Mesothelial cell of epicardium (in vitro differentiated cells): ENCODE measurements around the gene ZNF664. TPM values are rescaled to one million over a fixed set of nuclear protein-coding genes. Genes with fewer than 3 reads are reported as not detected.
A peak's percentile ranks its signal among the peaks of the same experiment; 100 is the strongest.

Experiments
- DNase-seq, 2 experiments: peaks; one replicate each; pipeline ENCODE4 v3.0.0; 2021; ENCODE audit warnings: low spot score in 2 of 2; ENCODE audit not compliant: unreplicated experiment in 2 of 2
- H3K27ac Mint-ChIP-seq: 2 replicates; pipeline ENCODE4 v1.8.0; 2021; ENCODE audit warnings: mixed read lengths
- H3K27me3 Mint-ChIP-seq: 2 replicates; pipeline ENCODE4 v1.8.0; 2021; ENCODE audit warnings: low read depth, mixed read lengths
- H3K36me3 Mint-ChIP-seq: 2 replicates; pipeline ENCODE4 v1.8.0; 2021; ENCODE audit warnings: mixed read lengths
- H3K4me1 Mint-ChIP-seq: 2 replicates; pipeline ENCODE4 v1.8.0; 2021; ENCODE audit warnings: mixed read lengths
- H3K4me3 Mint-ChIP-seq: 2 replicates; pipeline ENCODE4 v1.8.0; 2021; ENCODE audit warnings: mild to moderate bottlenecking, moderate library complexity, mixed read lengths
- H3K9me3 Mint-ChIP-seq: 2 replicates; pipeline ENCODE4 v1.8.0; 2021; ENCODE audit warnings: mixed read lengths
- CTCF ChIP-seq: fragments of 200-600 bp; sonication (generic); IDR thresholded peaks from one replicate; pipeline ENCODE4 v1.5.0; 2021; ENCODE audit warnings: antibody characterized with exemption; ENCODE audit not compliant: unreplicated experiment
- total RNA-seq: library from RNA; stranded (reverse); gene quantifications from 3 replicates; pipeline ENCODE4 v1.2.1, GENCODE V29; 2021

ZNF664 gene
- total RNA-seq, 1 donor from 2014 or later, result 112 TPM

- Mint-ChIP-seq H3K36me3 (peaks cover 9% of the 10 kb centered on the region), H3K27me3 (no peaks in the 10 kb centered on the region), H3K4me3 (no peak overlapping the region), H3K27ac (no peak overlapping the region), H3K9me3 (no peaks in the 10 kb centered on the region), H3K4me1 (peaks cover 55% of the 10 kb centered on the region)
- no peak for TF ChIP-seq CTCF
- no peak for DNase-seq
Observed at GRCh38 chr12:123989753-123990152, 16.7 kb downstream of the ZNF664 start.

GRCh38 chr12:123990511-123990910 lies 17.5 kb downstream of the ZNF664 start:
- Mint-ChIP-seq H3K9me3 (no peaks in the 10 kb centered on the region), H3K4me1 (peaks cover 57% of the 10 kb centered on the region), H3K27ac (peak overlapping the region; percentile 67), H3K36me3 (peaks cover 9% of the 10 kb centered on the region), H3K27me3 (no peaks in the 10 kb centered on the region), H3K4me3 (no peak overlapping the region)
- no peak for DNase-seq
- no peak for TF ChIP-seq CTCF

GRCh38 chr12:123991372-123991951 lies 18.4 kb downstream of the ZNF664 start:
- no peak for TF ChIP-seq CTCF
- Mint-ChIP-seq H3K27ac (peak overlapping the region; percentile 37), H3K27me3 (no peaks in the 10 kb centered on the region), H3K9me3 (no peaks in the 10 kb centered on the region), H3K4me1 (peaks cover 58% of the 10 kb centered on the region), H3K4me3 (no peak overlapping the region), H3K36me3 (peaks cover 9% of the 10 kb centered on the region)
- DNase-seq, result no peak

GRCh38 chr12:123992118-123992825 lies 19.3 kb downstream of the ZNF664 start:
- no peaks in the 10 kb centered on the region for H3K27me3 Mint-ChIP-seq
- no peak for TF ChIP-seq CTCF

GRCh38 chr12:123995023-123995748 lies 22.2 kb downstream of the ZNF664 start:
- peaks cover 3% of the 10 kb centered on the region for H3K36me3 Mint-ChIP-seq
- no peaks in the 10 kb centered on the region for H3K9me3 Mint-ChIP-seq
- no peak for DNase-seq
- no peak for TF ChIP-seq CTCF
- no peaks in the 10 kb centered on the region for H3K27me3 Mint-ChIP-seq
- no peak overlapping the region for H3K4me3 Mint-ChIP-seq
- H3K27ac Mint-ChIP-seq, result peak overlapping the region; percentile 44
- peaks cover 54% of the 10 kb centered on the region for H3K4me1 Mint-ChIP-seq

More at GRCh38 chr12:123992118-123992825, 19.3 kb downstream of the ZNF664 start:
- H3K36me3 Mint-ChIP-seq, result peaks cover 9% of the 10 kb centered on the region
- H3K4me1 Mint-ChIP-seq, result peaks cover 53% of the 10 kb centered on the region
- H3K9me3 Mint-ChIP-seq, result no peaks in the 10 kb centered on the region
- H3K4me3 Mint-ChIP-seq, result no peak overlapping the region
- H3K27ac Mint-ChIP-seq, result peak overlapping the region; percentile 37
- no peak for DNase-seq
